Sigmoid colon (tissue), 7 donors: ENCODE measurements around the gene SPATA13. TPM values are rescaled to one million over a fixed set of nuclear protein-coding genes. Genes with fewer than 3 reads are reported as not detected.

Experiments
- DNase-seq: peaks from one replicate; pipeline ENCODE4 v3.0.0-alpha.2; 2019
- H3K27ac ChIP-seq, 4 donors: fragments of 200-600 bp; sonication (generic); one replicate each; pipeline ENCODE4 v1.5.1; 2016 to 2019; ENCODE audit warnings: mild to moderate bottlenecking in 1 of 4
- H3K27me3 ChIP-seq, 3 donors: fragments of 200-600 bp; sonication (generic); one replicate each; pipeline ENCODE4 v1.5.1; 2019; ENCODE audit warnings: mild to moderate bottlenecking in 1 of 3
- H3K36me3 ChIP-seq, 4 donors: fragments of 200-600 bp; sonication (generic); one replicate each; pipeline ENCODE4 v1.5.1; 2016 to 2019
- H3K4me1 ChIP-seq, 4 donors: fragments of 200-600 bp; sonication (generic); one replicate each; pipeline ENCODE4 v1.5.1; 2017 to 2019
- H3K4me3 ChIP-seq, 4 donors: fragments of 200-600 bp; sonication (generic); one replicate each; pipeline ENCODE4 v1.5.1; 2017 to 2019; ENCODE audit warnings: mild to moderate bottlenecking in 2 of 4, moderate library complexity in 1 of 4
- H3K9me3 ChIP-seq, 4 donors: fragments of 200-600 bp in 3 of 4; sonication (generic) in 3 of 4; one replicate each; pipeline versions ENCODE4 v1.5.1 to v1.6.1; 2013 to 2019
- CTCF ChIP-seq, 4 experiments: fragments of 450-650 bp in 3 of 4; fragments of 200-600 bp in 1 of 4; IDR thresholded peaks; one replicate each; pipeline ENCODE4 v1.5.1; 2016 to 2019; ENCODE audit warnings: antibody characterized with exemption in 4 of 4, mild to moderate bottlenecking in 3 of 4, moderate library complexity in 2 of 4
- EP300 ChIP-seq, 4 donors: sonication (generic); formaldehyde crosslinking; IDR thresholded peaks; one replicate each; pipeline ENCODE4 v1.6.1; 2017; ENCODE audit warnings: antibody characterized with exemption in 4 of 4
- POLR2A ChIP-seq, 2 donors: fragments of 450-650 bp; IDR thresholded peaks; one replicate each; pipeline ENCODE4 v1.6.1; 2016; ENCODE audit warnings: antibody characterized with exemption in 2 of 2, mild to moderate bottlenecking in 2 of 2, moderate library complexity in 2 of 2
- POLR2AphosphoS5 ChIP-seq, 4 donors: sonication (generic); formaldehyde crosslinking; IDR thresholded peaks; one replicate each; pipeline ENCODE4 v1.6.1; 2017; ENCODE audit warnings: antibody characterized with exemption in 4 of 4
- WGBS, 2 donors: extraction: QIAGEN DNeasy Blood & Tissue Kit; methylation state at CpG; one replicate each; pipeline ENCODE4 v1.1.7; 2013; 5-methylcytosine and 5-hydroxymethylcytosine counted together
- intact Hi-C: fragments of 100-400 bp; cut with DNase I; formaldehyde crosslinking; loops from one replicate; pipeline ENCODE4 v1.15.1; 2023
- polyA plus RNA-seq, 3 donors: library from polyadenylated mRNA; stranded (reverse); fragments of 200-250 nt; gene quantifications; one replicate each; pipeline ENCODE4 v1.2.3, GENCODE V29; 2013
- total RNA-seq, 4 donors: library from RNA; depleted of rRNA; stranded (reverse); fragments of >200 nt; gene quantifications; one replicate each; pipeline ENCODE4 v1.1.0, GENCODE V29; 2016
- donor health status: healthy with polysubstance abuse.
- donor health status: Bipolar disorder and iron deficiency.
- donor health status: healthy.

The SPATA13 gene
- total and polyA plus RNA-seq, 7 donors = 15.6 to 29.4 (median 18.1) TPM

GRCh38 chr13:24286624-24287023 is 126.1 kb downstream of the SPATA13 start:
- intact Hi-C loops = no loop called here
- no peak for TF ChIP-seq EP300 (IDR thresholded peaks at IDR 0.05)
- TF ChIP-seq CTCF (IDR thresholded peaks at IDR 0.05) = no peak
- TF ChIP-seq POLR2A (IDR thresholded peaks at IDR 0.05) = no peak
- TF ChIP-seq POLR2AphosphoS5 (IDR thresholded peaks at IDR 0.05) = no peak
- DNase-seq = no peak
- no peak overlapping the region for H3K27ac ChIP-seq
- H3K4me1 ChIP-seq = peaks cover 0 to 12% (median 11%) of the 10 kb centered on the region in 4 donors
- peaks cover 0 to 71% (median 28%) of the 10 kb centered on the region in 4 donors for H3K36me3 ChIP-seq
- no peaks in the 10 kb centered on the region for H3K27me3 ChIP-seq
- 94 to 96% methylated on average over 11 of the region's 11 CpGs for WGBS, 2 donors
- H3K9me3 ChIP-seq = no peaks in the 10 kb centered on the region
- H3K4me3 ChIP-seq = no peak overlapping the region

DNA sequence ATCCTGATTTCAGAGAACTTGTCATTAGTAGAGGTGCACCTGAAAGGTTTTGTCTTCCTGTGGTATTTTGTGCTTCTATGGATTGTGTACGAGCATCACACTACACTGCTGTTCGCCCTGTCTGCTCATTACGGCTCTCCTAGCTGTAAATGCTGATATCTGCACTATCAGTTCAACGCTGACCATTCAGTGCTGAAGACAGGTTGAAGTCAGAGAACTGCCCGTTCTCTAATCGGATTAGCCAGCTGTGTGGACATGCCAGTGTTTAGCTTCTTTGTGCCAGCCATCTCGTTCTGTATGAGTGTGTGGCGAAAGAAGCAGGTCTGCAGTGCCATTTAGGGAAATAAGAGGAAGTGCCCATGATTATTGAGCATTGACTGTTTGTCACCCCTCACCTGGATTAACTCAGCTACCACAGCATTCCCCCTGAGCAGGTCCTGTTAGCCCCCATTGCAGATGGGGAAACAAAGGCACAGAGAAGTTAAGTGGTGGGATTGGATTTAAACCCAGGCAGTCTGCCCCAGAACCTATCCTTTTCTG is 127.3 kb downstream of the SPATA13 start:
- H3K9me3 ChIP-seq = no peaks in the 10 kb centered on the region
- intact Hi-C loops = no loop called here
- H3K36me3 ChIP-seq = peaks cover 0 to 81% (median 30%) of the 10 kb centered on the region in 4 donors
- no peak overlapping the region for H3K27ac ChIP-seq
- H3K4me1 ChIP-seq = peaks cover 0 to under 1% (median 0%) of the 10 kb centered on the region in 4 donors
- no peak for DNase-seq
- H3K4me3 ChIP-seq = no peak overlapping the region
- 94 to 95% methylated on average over 8 of the region's 8 CpGs for WGBS, 2 donors
- TF ChIP-seq EP300 (IDR thresholded peaks at IDR 0.05) = no peak
- no peak for TF ChIP-seq POLR2A (IDR thresholded peaks at IDR 0.05)
- TF ChIP-seq POLR2AphosphoS5 (IDR thresholded peaks at IDR 0.05) = no peak
- no peak for TF ChIP-seq CTCF (IDR thresholded peaks at IDR 0.05)
- no peaks in the 10 kb centered on the region for H3K27me3 ChIP-seq

DNA sequence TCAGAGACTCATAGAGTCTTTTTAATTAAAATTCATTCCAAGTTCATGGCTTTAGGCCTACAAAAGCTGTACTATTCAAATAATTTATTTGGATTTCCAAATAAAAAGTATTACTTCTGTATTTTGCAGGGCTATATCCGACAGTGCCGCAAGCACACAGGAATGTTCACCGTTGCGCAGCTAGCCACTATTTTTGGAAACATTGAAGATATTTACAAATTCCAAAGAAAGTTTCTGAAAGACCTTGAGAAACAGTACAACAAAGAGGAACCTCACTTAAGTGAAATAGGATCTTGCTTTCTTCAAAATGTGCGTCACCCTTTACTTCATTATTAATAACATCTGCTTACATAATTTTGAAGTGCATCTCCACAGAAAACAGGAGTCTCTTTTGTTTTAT is 128.3 kb downstream of the SPATA13 start:
- no peak for DNase-seq
- TF ChIP-seq POLR2A (IDR thresholded peaks at IDR 0.05) = no peak
- no peak for TF ChIP-seq EP300 (IDR thresholded peaks at IDR 0.05)
- no peak for TF ChIP-seq CTCF (IDR thresholded peaks at IDR 0.05)
- no peak for TF ChIP-seq POLR2AphosphoS5 (IDR thresholded peaks at IDR 0.05)
- Histone ChIP-seq H3K27ac (peak overlapping the region in 1 of 4 donors; percentile 18), H3K36me3 (peaks cover 0 to 91% (median 32%) of the 10 kb centered on the region in 4 donors), H3K27me3 (no peaks in the 10 kb centered on the region), H3K9me3 (no peaks in the 10 kb centered on the region), H3K4me1 (no peaks in the 10 kb centered on the region), H3K4me3 (no peak overlapping the region)
- intact Hi-C loops = no loop called here
- whole genome bisulfite sequencing, 2 donors = 91 to 93% methylated on average over 5 of the region's 5 CpGs

DNA sequence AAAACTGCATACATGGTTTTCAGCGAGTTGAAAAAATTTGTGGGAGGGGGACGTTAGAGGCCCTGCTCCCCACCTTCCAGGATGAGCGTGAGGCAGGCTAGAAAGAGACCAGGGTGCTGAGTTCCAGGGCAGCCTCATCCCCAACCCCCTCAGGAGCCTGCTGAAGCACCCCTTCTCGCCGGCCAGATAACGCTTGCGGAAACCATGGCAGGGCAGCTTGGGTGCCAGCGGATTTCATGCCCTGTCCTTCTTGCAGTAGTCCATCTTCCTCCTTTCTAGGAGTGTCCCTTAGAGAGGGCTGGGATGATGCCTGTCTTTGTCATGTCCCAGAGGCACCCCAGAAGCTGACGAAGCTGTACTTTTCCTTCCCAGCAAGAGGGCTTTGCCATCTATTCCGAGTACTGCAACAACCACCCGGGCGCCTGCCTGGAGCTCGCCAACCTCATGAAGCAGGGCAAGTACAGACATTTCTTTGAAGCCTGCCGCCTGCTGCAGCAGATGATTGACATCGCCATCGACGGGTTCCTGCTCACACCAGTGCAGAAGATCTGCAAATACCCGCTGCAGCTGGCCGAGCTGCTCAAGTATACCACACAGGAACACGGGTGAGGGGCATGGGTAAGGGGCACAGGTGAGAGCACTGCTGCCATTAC is 129.9 kb downstream of the SPATA13 start:
- no peak overlapping the region for H3K4me3 ChIP-seq
- H3K4me1 ChIP-seq = no peaks in the 10 kb centered on the region
- H3K27me3 ChIP-seq = no peaks in the 10 kb centered on the region
- no peaks in the 10 kb centered on the region for H3K9me3 ChIP-seq
- TF ChIP-seq POLR2AphosphoS5 (IDR thresholded peaks at IDR 0.05) (no peak), CTCF (IDR thresholded peaks at IDR 0.05) (no peak), POLR2A (IDR thresholded peaks at IDR 0.05) (no peak), EP300 (IDR thresholded peaks at IDR 0.05) (no peak)
- H3K36me3 ChIP-seq = peaks cover 0 to 93% (median 37%) of the 10 kb centered on the region in 4 donors
- H3K27ac ChIP-seq = no peak overlapping the region
- no peak for DNase-seq
- intact Hi-C loops = no loop called here
- WGBS, 2 donors = 96% methylated on average over 20 of the region's 20 CpGs
